ENCODE data around the gene KLHL7. TPM values are rescaled to one million over a fixed set of nuclear protein-coding genes. Genes with fewer than 3 reads are reported as not detected.
"Not testable (repeated sequence)": the region's sequence is repeated elsewhere in the genome, so short reads cannot be mapped to it uniquely, and the experiment has no call there.

Gene KLHL7
- total RNA-seq, 1 experiment from 2014 or later, result 33.8 TPM

DNA sequence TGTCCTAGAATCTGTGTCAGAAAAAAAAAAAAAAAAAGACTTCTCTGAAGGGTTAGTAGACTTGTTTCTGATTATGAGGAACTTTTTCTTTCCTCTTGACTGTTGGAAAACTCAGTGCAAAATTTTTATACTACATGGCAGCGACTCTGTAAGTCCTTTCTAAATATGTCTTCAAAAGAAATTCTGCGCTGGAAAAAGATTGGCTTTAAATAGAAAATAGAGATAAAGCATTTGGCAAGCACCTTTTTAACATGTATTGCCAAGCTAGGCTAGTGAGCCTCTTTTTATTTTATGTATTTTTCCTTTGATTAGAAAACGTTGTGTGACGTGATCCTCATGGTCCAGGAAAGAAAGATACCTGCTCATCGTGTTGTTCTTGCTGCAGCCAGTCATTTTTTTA lies 17.9 kb downstream of the KLHL7 start:
- H3K9me3 ChIP-seq (ENCODE audit: control insufficient read depth, insufficient read depth, low read depth, low read length), result no peaks in the 10 kb centered on the region
- POLR2A ChIA-PET, result interaction anchor here (0.6 kb wide), 1 partner anchor 118 kb away, joined by 9 read pairs; no protein-coding TSS in a partner anchor
- no TSS peak for BruUV-seq (replicated peaks)
- no peaks in the 10 kb centered on the region for H3K36me3 ChIP-seq (ENCODE audit: control insufficient read depth, insufficient read depth, low read length)
- in situ Hi-C loops (cut with HindIII; ENCODE audit: low pct_unique_long_range_greater_than_20kb, low sequenced_read_pairs) (no loop called here), intact Hi-C loops (cut with micrococcal nuclease; ENCODE audit: unreplicated experiment) (no loop called here)
- no peaks in the 10 kb centered on the region for H3K27me3 ChIP-seq (ENCODE audit: control insufficient read depth, insufficient read depth, low read length)
- H3K27ac ChIP-seq (ENCODE audit: low read length), result no peak overlapping the region
- no peak for DNase-seq (ENCODE audit: low read depth, low spot score)
- CTCF ChIA-PET, result interaction anchor here (0.5 kb wide), 1 partner anchor 9 kb away, joined by 3 read pairs; no protein-coding TSS in a partner anchor
- no peak for ATAC-seq
- no peaks in the 10 kb centered on the region for H3K4me1 ChIP-seq (ENCODE audit: control insufficient read depth, insufficient read depth, low read length)
- no peak overlapping the region for H3K4me3 ChIP-seq (ENCODE audit: low read depth in 2 of 2, low read length in 2 of 2)
- TF ChIP-seq REST (IDR thresholded peaks at IDR 0.05; ENCODE audit: insufficient read depth in 1 of 2, low read depth in 2 of 2, low read length in 1 of 2) (no peak), TCF7L2 (IDR thresholded peaks at IDR 0.05; ENCODE audit: low read depth, low read length) (no peak), POLR2AphosphoS5 (IDR thresholded peaks at IDR 0.05; ENCODE audit: low read depth, low read length) (no peak), SIN3A (IDR thresholded peaks at IDR 0.05; ENCODE audit: borderline replicate concordance, insufficient read depth, low read depth, low read length) (no peak)
- TF ChIP-seq, protein P1, sequence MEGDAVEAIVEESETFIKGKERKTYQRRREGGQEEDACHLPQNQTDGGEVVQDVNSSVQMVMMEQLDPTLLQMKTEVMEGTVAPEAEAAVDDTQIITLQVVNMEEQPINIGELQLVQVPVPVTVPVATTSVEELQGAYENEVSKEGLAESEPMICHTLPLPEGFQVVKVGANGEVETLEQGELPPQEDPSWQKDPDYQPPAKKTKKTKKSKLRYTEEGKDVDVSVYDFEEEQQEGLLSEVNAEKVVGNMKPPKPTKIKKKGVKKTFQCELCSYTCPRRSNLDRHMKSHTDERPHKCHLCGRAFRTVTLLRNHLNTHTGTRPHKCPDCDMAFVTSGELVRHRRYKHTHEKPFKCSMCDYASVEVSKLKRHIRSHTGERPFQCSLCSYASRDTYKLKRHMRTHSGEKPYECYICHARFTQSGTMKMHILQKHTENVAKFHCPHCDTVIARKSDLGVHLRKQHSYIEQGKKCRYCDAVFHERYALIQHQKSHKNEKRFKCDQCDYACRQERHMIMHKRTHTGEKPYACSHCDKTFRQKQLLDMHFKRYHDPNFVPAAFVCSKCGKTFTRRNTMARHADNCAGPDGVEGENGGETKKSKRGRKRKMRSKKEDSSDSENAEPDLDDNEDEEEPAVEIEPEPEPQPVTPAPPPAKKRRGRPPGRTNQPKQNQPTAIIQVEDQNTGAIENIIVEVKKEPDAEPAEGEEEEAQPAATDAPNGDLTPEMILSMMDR (IDR thresholded peaks at IDR 0.05), result no peak

GRCh38 chr7:23129036-23129435 lies 23.5 kb downstream of the KLHL7 start:
- BruUV-seq (replicated peaks), result no TSS peak
- no peaks in the 10 kb centered on the region for H3K4me1 ChIP-seq (ENCODE audit: control insufficient read depth, insufficient read depth, low read length)
- intact Hi-C loops (cut with micrococcal nuclease; ENCODE audit: unreplicated experiment), result no loop called here
- H3K36me3 ChIP-seq (ENCODE audit: control insufficient read depth, insufficient read depth, low read length), result no peaks in the 10 kb centered on the region
- ChIA-PET CTCF (interaction anchor here (0.7 kb wide), 1 partner anchor 1530 kb away, joined by 3 read pairs; no protein-coding TSS in a partner anchor), POLR2A (interaction anchor here (0.5 kb wide), 1 partner anchor 564 kb away, joined by 7 read pairs; no protein-coding TSS in a partner anchor)
- no peaks in the 10 kb centered on the region for H3K27me3 ChIP-seq (ENCODE audit: control insufficient read depth, insufficient read depth, low read length)
- in situ Hi-C loops (cut with HindIII; ENCODE audit: low pct_unique_long_range_greater_than_20kb, low sequenced_read_pairs), result no loop called here
- ATAC-seq (no peak), DNase-seq (ENCODE audit: low read depth, low spot score) (no peak)
- TF ChIP-seq SIN3A (IDR thresholded peaks at IDR 0.05; ENCODE audit: borderline replicate concordance, insufficient read depth, low read depth, low read length) (no peak), POLR2AphosphoS5 (IDR thresholded peaks at IDR 0.05; ENCODE audit: low read depth, low read length) (no peak), REST (IDR thresholded peaks at IDR 0.05; ENCODE audit: insufficient read depth in 1 of 2, low read depth in 2 of 2, low read length in 1 of 2) (no peak)
- no peak overlapping the region for H3K4me3 ChIP-seq (ENCODE audit: low read depth in 2 of 2, low read length in 2 of 2)
- no peak overlapping the region for H3K27ac ChIP-seq (ENCODE audit: low read length)
- no peaks in the 10 kb centered on the region for H3K9me3 ChIP-seq (ENCODE audit: control insufficient read depth, insufficient read depth, low read depth, low read length)

DNA sequence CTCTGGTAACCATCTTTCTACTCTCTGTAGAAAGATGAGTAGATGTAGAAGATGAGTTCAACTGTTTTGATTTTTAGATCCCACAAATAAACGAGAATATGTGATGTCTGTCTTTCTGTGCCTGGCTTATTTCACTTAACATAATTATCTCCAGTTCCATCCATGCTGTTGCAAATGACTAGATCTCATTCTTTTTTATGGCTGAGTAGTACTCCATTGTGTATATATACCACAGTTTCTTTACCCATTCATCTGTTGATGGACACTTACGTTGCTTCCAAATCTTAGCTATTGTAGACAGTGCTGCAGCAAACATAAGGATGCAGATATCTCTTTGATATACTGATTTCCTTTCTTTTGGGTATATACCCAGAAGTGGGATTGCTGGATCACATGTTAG lies 26.2 kb downstream of the KLHL7 start:
- H3K36me3 ChIP-seq (ENCODE audit: control insufficient read depth, insufficient read depth, low read length); in situ Hi-C loops (cut with HindIII; ENCODE audit: low pct_unique_long_range_greater_than_20kb, low sequenced_read_pairs); H3K27ac ChIP-seq (ENCODE audit: low read length); H3K27me3 ChIP-seq (ENCODE audit: control insufficient read depth, insufficient read depth, low read length); intact Hi-C loops (cut with micrococcal nuclease; ENCODE audit: unreplicated experiment); H3K4me1 ChIP-seq (ENCODE audit: control insufficient read depth, insufficient read depth, low read length); BruUV-seq (replicated peaks); POLR2A ChIA-PET; H3K9me3 ChIP-seq (ENCODE audit: control insufficient read depth, insufficient read depth, low read depth, low read length); CTCF ChIA-PET; DNase-seq (ENCODE audit: low read depth, low spot score); H3K4me3 ChIP-seq (ENCODE audit: low read depth in 2 of 2, low read length in 2 of 2); ATAC-seq: not testable (repeated sequence)
